K562 (cell line): ENCODE results near the gene URGCP. TPM values are rescaled to one million over a fixed set of nuclear protein-coding genes. Genes with fewer than 3 reads are reported as not detected.

Experiments used
- ATAC-seq: fragments of 200-7000 bp; cut with Tn5 transposase; 3 replicates; pipeline ENCODE4 v1.9.1; 2020; ENCODE audit warnings: moderate library complexity
- BruUV-seq: library from RNA; stranded (reverse); fragments of 400-500 nt; replicated peaks from 2 replicates; lab custom pipeline; 2021; lab: Mats Ljungman, UMichigan
- CTCF ChIA-PET: fragments of 300-600 bp; formaldehyde crosslinking; extraction: SDS; loops from one replicate; lab custom pipeline; 2021; ENCODE audit warnings: low intra/inter-chr PET ratio; lab: Yijun Ruan, JAX
- POLR2A ChIA-PET: fragments of 300-600, 350-650 bp; sonication (Branson Sonifier 250); formaldehyde crosslinking; extraction: SDS; loops from one replicate; lab custom pipeline; 2021; ENCODE audit warnings: antibody characterized with exemption, inconsistent platforms; lab: Yijun Ruan, JAX
- DNase-seq, 4 experiments: peaks; one replicate each; pipeline versions ENCODE4 v3.0.0 to v3.0.0-alpha.2; 2011 to 2018; ENCODE audit warnings: low spot score in 3 of 4, mixed read lengths in 3 of 4; ENCODE audit errors: extremely low read depth in 1 of 4
- FAIRE-seq: peaks from 2 replicates; lab custom pipeline; 2011; peaks lifted over from hg19 to GRCh38; lab: Jason Lieb, UNC
- H2AFZ ChIP-seq: 2 replicates; pipeline ENCODE4 v1.6.0; 2011; ENCODE audit warnings: low read depth, low read length, control low read depth, inconsistent platforms
- H3K27ac ChIP-seq: fragments of 200-600 bp; 3 replicates; pipeline ENCODE4 v1.8.0; 2011; ENCODE audit warnings: low read depth, mild to moderate bottlenecking, control low read depth, inconsistent platforms, low read length, moderate library complexity, mixed read lengths; ENCODE audit errors: extremely low read depth
- H3K27me3 ChIP-seq, 2 experiments: fragments of 300-600 bp in 1 of 2; 2 replicates in 1 of 2; 3 replicates in 1 of 2; pipeline versions ENCODE4 v1.6.0 to v1.8.0; 2011; ENCODE audit warnings: inconsistent platforms in 2 of 2, low read length in 2 of 2, mild to moderate bottlenecking in 1 of 2, mixed read lengths in 1 of 2, moderate library complexity in 1 of 2; ENCODE audit not compliant: control insufficient read depth in 2 of 2, insufficient read depth in 2 of 2
- H3K36me3 ChIP-seq: fragments of 300-600 bp; 3 replicates; pipeline ENCODE4 v1.8.0; 2011; ENCODE audit warnings: mild to moderate bottlenecking, low read length, inconsistent platforms; ENCODE audit not compliant: control insufficient read depth, insufficient read depth
- H3K4me1 ChIP-seq, 2 experiments: fragments of 200-600 bp in 1 of 2; replicated peaks in 1 of 2; 2 replicates in 1 of 2; 3 replicates in 1 of 2; pipeline versions ENCODE4 v1.5.1 to v1.8.0; 2011; ENCODE audit warnings: inconsistent platforms in 2 of 2, low read length in 2 of 2, mild to moderate bottlenecking in 1 of 2, mixed read lengths in 1 of 2, moderate library complexity in 1 of 2; ENCODE audit not compliant: control insufficient read depth in 2 of 2, insufficient read depth in 2 of 2
- H3K4me2 ChIP-seq: 2 replicates; pipeline ENCODE4 v1.6.1; 2011; ENCODE audit warnings: low read length, control low read depth, inconsistent platforms, mixed read lengths; ENCODE audit not compliant: insufficient read depth
- H3K4me3 ChIP-seq: fragments of 200-600 bp; sonication (generic), shearing (Covaris generic); 2 replicates; pipeline ENCODE4 v1.5.1; 2016; ENCODE audit warnings: control low read depth, inconsistent platforms
- H3K79me2 ChIP-seq: fragments of 200-600 bp; 3 replicates; pipeline ENCODE4 v1.8.0; 2011; ENCODE audit warnings: low read length, inconsistent platforms; ENCODE audit not compliant: control insufficient read depth, insufficient read depth
- H3K9ac ChIP-seq, 2 experiments: 2 replicates each; pipeline versions ENCODE4 v1.6.0 to v1.6.1; 2011; ENCODE audit warnings: low read depth in 2 of 2, low read length in 2 of 2, control low read depth in 1 of 2, inconsistent platforms in 1 of 2, mild to moderate bottlenecking in 1 of 2, mixed read lengths in 1 of 2; ENCODE audit not compliant: insufficient read depth in 1 of 2
- H3K9me1 ChIP-seq: one replicate; pipeline ENCODE4 v1.6.0; 2011; ENCODE audit warnings: inconsistent platforms, mild to moderate bottlenecking, low read length, moderate library complexity; ENCODE audit not compliant: control insufficient read depth, insufficient read depth
- H3K9me3 ChIP-seq: replicated peaks from 2 replicates; pipeline ENCODE4 v1.5.1; 2011; ENCODE audit warnings: low read depth, low read length, inconsistent platforms; ENCODE audit not compliant: control insufficient read depth, insufficient read depth
- H4K20me1 ChIP-seq: replicated peaks from 2 replicates; pipeline ENCODE4 v1.6.1; 2011; ENCODE audit warnings: low read length, inconsistent platforms, mixed read lengths; ENCODE audit not compliant: control insufficient read depth, insufficient read depth
- DPF2 ChIP-seq: fragments of 450-650 bp; IDR thresholded peaks from 2 replicates; pipeline ENCODE4 v1.6.1; 2016
- ELK3 ChIP-seq: fragments of 450-650 bp; formaldehyde crosslinking; IDR thresholded peaks from 2 replicates; pipeline ENCODE4 v1.4.0; 2020; ENCODE audit warnings: mild to moderate bottlenecking
- GATAD2B ChIP-seq: fragments of 450-650 bp; IDR thresholded peaks from 2 replicates; pipeline ENCODE4 v1.6.1; 2017; ENCODE audit warnings: mild to moderate bottlenecking, borderline replicate concordance
- HDAC3 ChIP-seq: fragments of 450-650 bp; IDR thresholded peaks from 2 replicates; pipeline ENCODE4 v1.6.1; 2018; ENCODE audit warnings: borderline replicate concordance, mild to moderate bottlenecking, moderate library complexity; ENCODE audit not compliant: partially characterized antibody
- KAT2B ChIP-seq: IDR thresholded peaks from one replicate; pipeline ENCODE4 v1.6.1; 2012; ENCODE audit warnings: low read depth, mild to moderate bottlenecking, control low read depth, inconsistent platforms, low read length, moderate library complexity
- MEF2D ChIP-seq: conservative IDR thresholded peaks from 2 replicates; pipeline ENCODE4 v1.6.1; 2016; ENCODE audit warnings: low read depth, missing genetic modification characterization, missing compliant biosample characterization
- ZBTB8A ChIP-seq: fragments of 450-650 bp; IDR thresholded peaks from 2 replicates; pipeline ENCODE4 v1.6.1; 2018; ENCODE audit warnings: mild to moderate bottlenecking, moderate library complexity; ENCODE audit not compliant: partially characterized antibody
- ZC3H4 ChIP-seq: sonication (generic); formaldehyde crosslinking; IDR thresholded peaks from 2 replicates; pipeline ENCODE4 v1.9.0; 2021; ENCODE audit warnings: missing genetic modification reagents, borderline replicate concordance
- ZNF133 ChIP-seq: fragments of 250-450 bp; sonication (Bioruptor Pico); IDR thresholded peaks from 2 replicates; pipeline ENCODE4 v1.4.0; 2020; ENCODE audit warnings: mild to moderate bottlenecking
- ZNF23 ChIP-seq: fragments of 250-450 bp; sonication (Bioruptor Pico); IDR thresholded peaks from 2 replicates; pipeline ENCODE4 v1.4.0; 2020; ENCODE audit warnings: mild to moderate bottlenecking
- ZNF449 ChIP-seq: fragments of 250-450 bp; sonication (Bioruptor Pico); IDR thresholded peaks from 2 replicates; pipeline ENCODE4 v1.8.0; 2022; ENCODE audit warnings: moderate library complexity, mild to moderate bottlenecking, inconsistent platforms
- WGBS: fragments of 100-300 bp; shearing (Covaris generic); methylation state at CpG from one replicate; pipeline ENCODE4 v1.1.6; 2016; ENCODE audit warnings: low coverage, mixed read lengths; ENCODE audit not compliant: insufficient coverage; ENCODE audit errors: missing lambda C conversion rate; 5-methylcytosine and 5-hydroxymethylcytosine counted together
- in situ Hi-C: fragments of 300-500 bp; cut with MboI; formaldehyde crosslinking; loops from 4 replicates; pipeline ENCODE4 v1.15.0; 2018; ENCODE audit warnings: inconsistent platforms, mixed read lengths
- intact Hi-C: fragments of 100-400 bp; cut with micrococcal nuclease; formaldehyde crosslinking; loops from 2 replicates; pipeline ENCODE4 v1.14.2; 2022
- polyA plus RNA-seq, 8 experiments: library from polyadenylated mRNA; depleted of rRNA in 4 of 8; stranded (reverse) in 5 of 8; unstranded in 3 of 8; fragments of >200 nt; fragmentation: Nextera tagmentation in 2 of 8; fragmentation: Illumina TruSeq in 1 of 8; extraction: Ambion mirVana in 2 of 8; extraction: Trizol in 1 of 8; gene quantifications; 2 replicates each; pipeline versions ENCODE4 v1.2.1 to v1.2.3, GENCODE V29; 2011 to 2014; ENCODE audit warnings: inconsistent platforms in 1 of 8, missing spikeins in 1 of 8
- total RNA-seq, 7 experiments: library from RNA; depleted of rRNA in 6 of 7; stranded (reverse); fragments of >200 nt in 6 of 7; fragmentation: Illumina TruSeq in 2 of 7; extraction: Trizol in 2 of 7; gene quantifications; 2 replicates each; pipeline versions ENCODE4 v1.2.1 to v1.2.3, GENCODE V29; 2011 to 2021; ENCODE audit warnings: low replicate concordance in 1 of 7
- TF ChIP-seq, protein P1 (sequence below): fragments of 450-650 bp; formaldehyde crosslinking; IDR thresholded peaks from 2 replicates; pipeline ENCODE4 v1.4.0; 2020; ENCODE audit warnings: mild to moderate bottlenecking, moderate library complexity

Gene URGCP
- total and polyA plus RNA-seq, 9 of the 15 experiments (the other 6 are each of a cell fraction or from before 2014, with no cell fraction given): 1.7 to 25.8 (median 12.5) TPM

- CTCF ChIA-PET: no interaction called here
These were observed 63.1 kb downstream of the URGCP start for GRCh38 chr7:43843296-43843695.

More at GRCh38 chr7:43843296-43843695, 63.1 kb downstream of the URGCP start:
- Histone ChIP-seq H3K27ac (no peak overlapping the region), H3K4me2 (no peak overlapping the region), H3K27me3 (no peaks in the 10 kb centered on the region), H3K4me1 (peaks cover 4% of the 10 kb centered on the region in 2 experiments; a peak in 3 of 5 replicates), H4K20me1 (no peaks in the 10 kb centered on the region), H3K4me3 (no peak overlapping the region), H3K36me3 (no peaks in the 10 kb centered on the region), H3K79me2 (no peaks in the 10 kb centered on the region), H2AFZ (no peak overlapping the region), H3K9me1 (no peaks in the 10 kb centered on the region), H3K9ac (no peak overlapping the region), H3K9me3 (no peaks in the 10 kb centered on the region)
- BruUV-seq: no TSS peak
- 13% methylated on average over 4 of the region's 4 CpGs for WGBS
- POLR2A ChIA-PET: interaction anchor here (0.7 kb wide), 1 partner anchor 978 kb away, joined by 4 read pairs; no protein-coding TSS in a partner anchor
- FAIRE-seq (no peak), DNase-seq (no peak), ATAC-seq (no peak)
- no peak for TF ChIP-seq ZNF449 (CRISPR knock-in tag)
- no peak for TF ChIP-seq HDAC3
- TF ChIP-seq ELK3 (CRISPR knock-in tag): no peak
- no peak for TF ChIP-seq ZBTB8A
- TF ChIP-seq KAT2B: no peak
- no peak for TF ChIP-seq ZNF133 (CRISPR knock-in tag)
- no peak for TF ChIP-seq GATAD2B
- no peak for TF ChIP-seq ZC3H4 (CRISPR knock-in tag)
- TF ChIP-seq ZNF23 (CRISPR knock-in tag): no peak
- TF ChIP-seq, protein P1, sequence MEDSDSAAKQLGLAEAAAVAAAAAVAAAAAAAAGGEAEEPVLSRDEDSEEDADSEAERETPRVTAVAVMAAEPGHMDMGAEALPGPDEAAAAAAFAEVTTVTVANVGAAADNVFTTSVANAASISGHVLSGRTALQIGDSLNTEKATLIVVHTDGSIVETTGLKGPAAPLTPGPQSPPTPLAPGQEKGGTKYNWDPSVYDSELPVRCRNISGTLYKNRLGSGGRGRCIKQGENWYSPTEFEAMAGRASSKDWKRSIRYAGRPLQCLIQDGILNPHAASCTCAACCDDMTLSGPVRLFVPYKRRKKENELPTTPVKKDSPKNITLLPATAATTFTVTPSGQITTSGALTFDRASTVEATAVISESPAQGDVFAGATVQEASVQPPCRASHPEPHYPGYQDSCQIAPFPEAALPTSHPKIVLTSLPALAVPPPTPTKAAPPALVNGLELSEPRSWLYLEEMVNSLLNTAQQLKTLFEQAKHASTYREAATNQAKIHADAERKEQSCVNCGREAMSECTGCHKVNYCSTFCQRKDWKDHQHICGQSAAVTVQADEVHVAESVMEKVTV (CRISPR knock-in tag): no peak
- no peak for TF ChIP-seq MEF2D
- no peak for TF ChIP-seq DPF2
- in situ Hi-C loops (loop anchor here (25.0 kb wide), 1 partner anchor 1906 kb away; no protein-coding TSS in a partner anchor), intact Hi-C loops (no loop called here)
